Subcutaneous adipose tissue (tissue), 4 donors: ENCODE results near the gene YAF2. TPM values are rescaled to one million over a fixed set of nuclear protein-coding genes. Genes with fewer than 3 reads are reported as not detected.

Source experiments
- CTCF ChIP-seq: fragments of 450-650 bp; IDR thresholded peaks from one replicate; pipeline ENCODE4 v1.5.1; 2016; ENCODE audit warnings: low read depth, mild to moderate bottlenecking, control low read depth, antibody characterized with exemption, moderate library complexity
- total RNA-seq, 4 donors: library from RNA; depleted of rRNA; stranded (reverse); fragments of >200 nt; gene quantifications; one replicate each; pipeline ENCODE4 v1.1.0, GENCODE V29; 2016

The YAF2 gene
- total RNA-seq, 4 donors from 2014 or later = 30.6 to 51.6 (median 41.6) TPM

- TF ChIP-seq CTCF = no peak
Observed at GRCh38 chr12:42222724-42223123, 15.3 kb downstream of the YAF2 start.

GRCh38 chr12:42221726-42222125 lies 16.3 kb downstream of the YAF2 start:
- no peak for TF ChIP-seq CTCF

- TF ChIP-seq CTCF = no peak
Observed at GRCh38 chr12:42217656-42218055, 20.4 kb downstream of the YAF2 start.

- no peak for TF ChIP-seq CTCF
Observed at GRCh38 chr12:42216737-42217136, 21.3 kb downstream of the YAF2 start.

- no peak for TF ChIP-seq CTCF
Observed at GRCh38 chr12:42213954-42214426, 24.1 kb downstream of the YAF2 start.

GRCh38 chr12:42213023-42213422 lies 25.0 kb downstream of the YAF2 start:
- TF ChIP-seq CTCF = no peak

- no peak for TF ChIP-seq CTCF
Observed at GRCh38 chr12:42208574-42208973, 29.5 kb downstream of the YAF2 start.
